Panc1 (cell line): ENCODE data around the gene RNF4. TPM values are rescaled to one million over a fixed set of nuclear protein-coding genes. Genes with fewer than 3 reads are reported as not detected.
A peak's percentile ranks its signal among the peaks of the same experiment; 100 is the strongest.

Experiments used
- ATAC-seq: fragments of 200-7000 bp; cut with Tn5 transposase; 2 replicates; pipeline ENCODE4 v1.9.1; 2020; ENCODE audit warnings: mild to moderate bottlenecking, moderate library complexity
- BruUV-seq: library from RNA; stranded (reverse); fragments of 400-500 nt; replicated peaks from 2 replicates; lab custom pipeline; 2021; lab: Mats Ljungman, UMichigan
- CTCF ChIA-PET: fragments of 300-600 bp; sonication (Branson Sonifier 250); formaldehyde crosslinking; loops from one replicate; lab custom pipeline; 2022; ENCODE audit warnings: antibody characterized with exemption; lab: Charles Lee
- POLR2A ChIA-PET: fragments of 300-600 bp; sonication (Branson Sonifier 250); formaldehyde crosslinking; loops from one replicate; lab custom pipeline; 2022; ENCODE audit warnings: antibody characterized with exemption; lab: Charles Lee
- DNase-seq: peaks from one replicate; pipeline ENCODE4 v3.0.0-alpha.2; 2010; ENCODE audit warnings: low read depth, low spot score
- H3K27ac ChIP-seq: 2 replicates; pipeline ENCODE4 v1.5.1; 2011; ENCODE audit warnings: mild to moderate bottlenecking, low read length, inconsistent platforms
- H3K27me3 ChIP-seq: fragments of 200-500 bp; sonication (Bioruptor generic); 2 replicates; pipeline ENCODE4 v1.6.0; 2014; ENCODE audit warnings: low read length, inconsistent platforms; ENCODE audit not compliant: control insufficient read depth, insufficient read depth
- H3K36me3 ChIP-seq: fragments of 200-500 bp; sonication (Bioruptor generic); 2 replicates; pipeline ENCODE4 v1.5.1; 2014; ENCODE audit warnings: inconsistent platforms, mild to moderate bottlenecking, low read length, moderate library complexity; ENCODE audit not compliant: control insufficient read depth, insufficient read depth
- H3K4me1 ChIP-seq: 2 replicates; pipeline ENCODE4 v1.5.1; 2011; ENCODE audit warnings: inconsistent platforms, mild to moderate bottlenecking, low read length, moderate library complexity; ENCODE audit not compliant: control insufficient read depth, insufficient read depth
- H3K4me3 ChIP-seq, 2 experiments: 2 replicates each; pipeline ENCODE4 v1.5.1; 2011 to 2012; ENCODE audit warnings: low read depth in 2 of 2, low read length in 2 of 2, mild to moderate bottlenecking in 2 of 2, inconsistent platforms in 1 of 2, moderate library complexity in 1 of 2
- H3K9me3 ChIP-seq: fragments of 200-500 bp; sonication (Bioruptor generic); 2 replicates; pipeline ENCODE4 v1.5.1; 2014; ENCODE audit warnings: low read depth, mild to moderate bottlenecking, inconsistent platforms, low read length, moderate library complexity; ENCODE audit not compliant: control insufficient read depth, insufficient read depth
- POLR2AphosphoS5 ChIP-seq: IDR thresholded peaks from 2 replicates; pipeline ENCODE4 v1.6.1; 2012; ENCODE audit warnings: mild to moderate bottlenecking, low read depth, low read length, moderate library complexity
- TCF7L2 ChIP-seq: IDR thresholded peaks from 2 replicates; pipeline ENCODE4 v1.6.1; 2011; ENCODE audit warnings: mild to moderate bottlenecking, low read depth, low read length, inconsistent platforms
- in situ Hi-C: cut with HindIII; loops from 2 replicates; pipeline ENCODE4 v1.10.0; 2016; ENCODE audit warnings: low sequenced_read_pairs, low pct_unique_long_range_greater_than_20kb
- intact Hi-C: fragments of 100-400 bp; cut with micrococcal nuclease; formaldehyde crosslinking; loops from one replicate; pipeline ENCODE4 v1.10.0; 2022; ENCODE audit not compliant: unreplicated experiment
- total RNA-seq: library from RNA; stranded (reverse); gene quantifications from one replicate; pipeline ENCODE4 v1.2.1, GENCODE V29; 2021; ENCODE audit not compliant: unreplicated experiment
- TF ChIP-seq, protein P1 (sequence below), 2 experiments: IDR thresholded peaks; 2 replicates each; pipeline ENCODE4 v1.6.1; 2011 to 2012; ENCODE audit warnings: low read depth in 2 of 2, control low read depth in 1 of 2, low read length in 1 of 2, mild to moderate bottlenecking in 1 of 2, moderate library complexity in 1 of 2; ENCODE audit not compliant: insufficient read depth in 1 of 2
- TF ChIP-seq, protein P2 (sequence below): fragments of 450-650 bp; IDR thresholded peaks from 2 replicates; pipeline ENCODE4 v1.5.1; 2017; ENCODE audit warnings: mild to moderate bottlenecking

Gene RNF4
- total RNA-seq, 1 experiment from 2014 or later = 55.0 TPM

DNA sequence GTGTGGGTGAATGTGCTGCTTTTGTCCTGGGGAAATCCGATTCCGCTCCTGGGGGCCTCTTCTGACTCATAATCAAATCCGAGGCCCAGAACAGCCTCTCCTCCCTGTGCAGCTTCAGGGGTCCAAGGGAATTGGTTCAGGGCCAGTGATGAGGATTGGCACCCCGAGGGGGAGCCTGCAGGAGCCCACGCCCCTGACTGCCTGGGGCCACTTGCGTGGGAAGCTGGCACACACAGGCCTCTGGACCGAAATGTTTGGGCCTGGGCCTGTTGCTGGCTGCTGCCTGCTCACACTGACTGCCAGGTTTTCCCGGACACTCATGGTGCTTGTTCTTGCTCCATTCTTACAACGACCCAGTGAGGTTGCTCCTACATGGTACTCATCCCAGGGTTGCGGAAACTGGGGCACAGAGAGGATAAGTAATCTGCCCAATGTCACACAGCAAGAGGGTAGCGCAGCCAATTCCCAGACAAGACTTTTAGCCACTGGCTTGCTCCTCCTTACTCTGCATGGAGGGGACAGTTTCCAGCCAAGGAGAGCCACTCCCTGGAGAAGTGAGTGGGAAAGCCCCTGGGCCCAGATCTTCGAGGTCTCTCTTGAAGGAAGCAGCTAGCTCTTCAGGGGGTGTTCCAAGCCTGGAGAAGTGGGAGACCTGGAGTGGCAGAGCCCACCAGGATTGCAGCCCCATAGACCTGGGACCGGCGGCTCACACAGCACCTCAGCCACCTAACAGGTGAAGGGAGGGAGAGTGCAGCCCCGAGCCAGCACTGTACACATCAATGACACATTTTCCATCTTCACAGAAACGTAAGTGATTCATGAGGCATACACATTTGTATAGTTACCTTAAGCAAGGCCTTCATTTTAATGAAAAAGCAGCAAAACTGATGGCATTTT lies 29.8 kb upstream of the RNF4 start:
- DNase-seq (no peak), ATAC-seq (no peak)
- ChIA-PET CTCF (no interaction called here), POLR2A (no interaction called here)
- no peak overlapping the region for H3K27ac ChIP-seq
- no TSS peak for BruUV-seq
- intact Hi-C loops = no loop called here
- no peaks in the 10 kb centered on the region for H3K36me3 ChIP-seq
- H3K4me1 ChIP-seq = no peaks in the 10 kb centered on the region; the same call in 1 of the 2 replicates
- TF ChIP-seq, protein P1, sequence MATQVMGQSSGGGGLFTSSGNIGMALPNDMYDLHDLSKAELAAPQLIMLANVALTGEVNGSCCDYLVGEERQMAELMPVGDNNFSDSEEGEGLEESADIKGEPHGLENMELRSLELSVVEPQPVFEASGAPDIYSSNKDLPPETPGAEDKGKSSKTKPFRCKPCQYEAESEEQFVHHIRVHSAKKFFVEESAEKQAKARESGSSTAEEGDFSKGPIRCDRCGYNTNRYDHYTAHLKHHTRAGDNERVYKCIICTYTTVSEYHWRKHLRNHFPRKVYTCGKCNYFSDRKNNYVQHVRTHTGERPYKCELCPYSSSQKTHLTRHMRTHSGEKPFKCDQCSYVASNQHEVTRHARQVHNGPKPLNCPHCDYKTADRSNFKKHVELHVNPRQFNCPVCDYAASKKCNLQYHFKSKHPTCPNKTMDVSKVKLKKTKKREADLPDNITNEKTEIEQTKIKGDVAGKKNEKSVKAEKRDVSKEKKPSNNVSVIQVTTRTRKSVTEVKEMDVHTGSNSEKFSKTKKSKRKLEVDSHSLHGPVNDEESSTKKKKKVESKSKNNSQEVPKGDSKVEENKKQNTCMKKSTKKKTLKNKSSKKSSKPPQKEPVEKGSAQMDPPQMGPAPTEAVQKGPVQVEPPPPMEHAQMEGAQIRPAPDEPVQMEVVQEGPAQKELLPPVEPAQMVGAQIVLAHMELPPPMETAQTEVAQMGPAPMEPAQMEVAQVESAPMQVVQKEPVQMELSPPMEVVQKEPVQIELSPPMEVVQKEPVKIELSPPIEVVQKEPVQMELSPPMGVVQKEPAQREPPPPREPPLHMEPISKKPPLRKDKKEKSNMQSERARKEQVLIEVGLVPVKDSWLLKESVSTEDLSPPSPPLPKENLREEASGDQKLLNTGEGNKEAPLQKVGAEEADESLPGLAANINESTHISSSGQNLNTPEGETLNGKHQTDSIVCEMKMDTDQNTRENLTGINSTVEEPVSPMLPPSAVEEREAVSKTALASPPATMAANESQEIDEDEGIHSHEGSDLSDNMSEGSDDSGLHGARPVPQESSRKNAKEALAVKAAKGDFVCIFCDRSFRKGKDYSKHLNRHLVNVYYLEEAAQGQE (IDR thresholded peaks at IDR 0.05; ENCODE audit: insufficient read depth in 1 of 2, low read depth in 2 of 2, low read length in 1 of 2) = no peak
- no peak for TF ChIP-seq POLR2AphosphoS5
- TF ChIP-seq, protein P2, sequence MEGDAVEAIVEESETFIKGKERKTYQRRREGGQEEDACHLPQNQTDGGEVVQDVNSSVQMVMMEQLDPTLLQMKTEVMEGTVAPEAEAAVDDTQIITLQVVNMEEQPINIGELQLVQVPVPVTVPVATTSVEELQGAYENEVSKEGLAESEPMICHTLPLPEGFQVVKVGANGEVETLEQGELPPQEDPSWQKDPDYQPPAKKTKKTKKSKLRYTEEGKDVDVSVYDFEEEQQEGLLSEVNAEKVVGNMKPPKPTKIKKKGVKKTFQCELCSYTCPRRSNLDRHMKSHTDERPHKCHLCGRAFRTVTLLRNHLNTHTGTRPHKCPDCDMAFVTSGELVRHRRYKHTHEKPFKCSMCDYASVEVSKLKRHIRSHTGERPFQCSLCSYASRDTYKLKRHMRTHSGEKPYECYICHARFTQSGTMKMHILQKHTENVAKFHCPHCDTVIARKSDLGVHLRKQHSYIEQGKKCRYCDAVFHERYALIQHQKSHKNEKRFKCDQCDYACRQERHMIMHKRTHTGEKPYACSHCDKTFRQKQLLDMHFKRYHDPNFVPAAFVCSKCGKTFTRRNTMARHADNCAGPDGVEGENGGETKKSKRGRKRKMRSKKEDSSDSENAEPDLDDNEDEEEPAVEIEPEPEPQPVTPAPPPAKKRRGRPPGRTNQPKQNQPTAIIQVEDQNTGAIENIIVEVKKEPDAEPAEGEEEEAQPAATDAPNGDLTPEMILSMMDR = no peak
- H3K9me3 ChIP-seq = no peaks in the 10 kb centered on the region
- in situ Hi-C loops = no loop called here
- no peak overlapping the region for H3K4me3 ChIP-seq
- H3K27me3 ChIP-seq = no peaks in the 10 kb centered on the region

GRCh38 chr4:2441393-2442174 lies 27.3 kb upstream of the RNF4 start:
- POLR2A ChIA-PET = no interaction called here
- TF ChIP-seq, protein P2 = peak; percentile 87
- TF ChIP-seq TCF7L2 = no peak
- Histone ChIP-seq H3K27ac (no peak overlapping the region), H3K4me3 (no peak overlapping the region), H3K4me1 (no peaks in the 10 kb centered on the region), H3K9me3 (no peaks in the 10 kb centered on the region), H3K27me3 (no peaks in the 10 kb centered on the region), H3K36me3 (no peaks in the 10 kb centered on the region)
- CTCF ChIA-PET = interaction anchor here (0.8 to 1.3 kb wide), 2 partner anchors 222 to 511 kb away, joined by 5 read pairs; no protein-coding TSS in a partner anchor
- intact Hi-C loops (no loop called here), in situ Hi-C loops (no loop called here)
- no TSS peak for BruUV-seq
- DNase-seq = peak; percentile 39
- peak; percentile 86 for ATAC-seq
